Measurements from ENCODE around the gene RAB3D. TPM values are rescaled to one million over a fixed set of nuclear protein-coding genes. Genes with fewer than 3 reads are reported as not detected.
"Not testable (repeated sequence)": the region's sequence is repeated elsewhere in the genome, so short reads cannot be mapped to it uniquely, and the experiment has no call there.

The RAB3D gene
- total RNA-seq, 3 donors from 2014 or later: 17.9 to 23.7 (median 22.6) TPM

DNA sequence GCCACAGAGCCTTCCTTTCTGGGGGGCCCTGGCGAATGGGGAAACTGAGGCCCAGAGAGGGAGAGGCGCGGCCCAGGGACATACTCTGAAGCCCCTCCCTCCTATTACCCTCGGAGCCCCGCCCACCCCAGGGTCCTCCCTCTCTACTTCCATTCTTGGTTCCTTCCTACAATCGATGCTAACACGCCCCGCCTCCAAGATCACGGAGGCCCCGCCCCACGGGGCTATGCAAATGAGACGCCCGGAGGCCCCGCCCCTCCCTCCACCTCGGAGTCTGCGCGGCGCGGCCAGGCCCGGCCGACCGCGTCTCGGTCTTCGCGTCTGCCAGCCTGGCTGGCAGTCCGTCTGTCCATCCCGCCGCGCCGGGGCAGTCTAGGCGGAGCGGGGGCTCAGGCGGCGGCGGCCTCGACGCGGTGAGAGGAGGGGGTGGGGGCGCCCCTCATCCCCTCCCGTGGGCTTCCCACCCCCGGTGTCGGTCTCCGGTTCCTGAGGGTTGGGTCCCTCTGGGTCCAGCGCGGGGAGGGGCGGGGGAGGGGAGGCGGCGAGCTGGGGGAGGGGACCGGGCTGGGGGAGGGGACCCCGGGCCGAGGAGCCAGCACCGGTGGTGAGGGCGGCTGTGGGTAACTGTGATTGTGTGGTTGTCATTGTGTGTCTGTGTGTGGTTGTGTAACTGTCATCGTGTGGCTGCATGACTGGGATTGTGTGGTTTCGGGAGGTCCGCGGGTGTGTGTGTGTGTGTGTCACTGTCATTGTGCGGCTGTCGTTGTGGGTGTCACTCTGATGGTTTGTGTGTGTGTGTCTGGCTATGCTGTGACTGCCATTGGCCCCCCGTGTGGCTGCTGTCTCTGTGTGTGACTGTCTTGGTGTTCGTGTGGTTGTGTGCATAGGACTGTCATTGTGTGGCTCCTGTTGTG lies 16.0 kb upstream of the RAB3D start, which contains the start of gene PLPPR2:
Gene PLPPR2, plus strand, starts transcription at position 273 of the 914 bp plus-strand sequence. CDS start 2,242 bp downstream, outside the sequence.
- no peaks in the 10 kb centered on the region for H3K27me3 ChIP-seq
- H3K36me3 ChIP-seq: no peaks in the 10 kb centered on the region
- TF ChIP-seq, protein P1, sequence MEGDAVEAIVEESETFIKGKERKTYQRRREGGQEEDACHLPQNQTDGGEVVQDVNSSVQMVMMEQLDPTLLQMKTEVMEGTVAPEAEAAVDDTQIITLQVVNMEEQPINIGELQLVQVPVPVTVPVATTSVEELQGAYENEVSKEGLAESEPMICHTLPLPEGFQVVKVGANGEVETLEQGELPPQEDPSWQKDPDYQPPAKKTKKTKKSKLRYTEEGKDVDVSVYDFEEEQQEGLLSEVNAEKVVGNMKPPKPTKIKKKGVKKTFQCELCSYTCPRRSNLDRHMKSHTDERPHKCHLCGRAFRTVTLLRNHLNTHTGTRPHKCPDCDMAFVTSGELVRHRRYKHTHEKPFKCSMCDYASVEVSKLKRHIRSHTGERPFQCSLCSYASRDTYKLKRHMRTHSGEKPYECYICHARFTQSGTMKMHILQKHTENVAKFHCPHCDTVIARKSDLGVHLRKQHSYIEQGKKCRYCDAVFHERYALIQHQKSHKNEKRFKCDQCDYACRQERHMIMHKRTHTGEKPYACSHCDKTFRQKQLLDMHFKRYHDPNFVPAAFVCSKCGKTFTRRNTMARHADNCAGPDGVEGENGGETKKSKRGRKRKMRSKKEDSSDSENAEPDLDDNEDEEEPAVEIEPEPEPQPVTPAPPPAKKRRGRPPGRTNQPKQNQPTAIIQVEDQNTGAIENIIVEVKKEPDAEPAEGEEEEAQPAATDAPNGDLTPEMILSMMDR (IDR thresholded peaks at IDR 0.05): no peak
- peak in 2 of 3 donors; percentile 53 to 74 for TF ChIP-seq POLR2AphosphoS5 (IDR thresholded peaks at IDR 0.05)
- H3K27ac ChIP-seq: peak within 1 kb of the TSS; percentile 76 to 89
- peaks cover 0 to 7% of the 10 kb centered on the region in 2 donors for H3K4me1 ChIP-seq
- no peaks in the 10 kb centered on the region for H3K9me3 ChIP-seq
- intact Hi-C loops (cut with DNase I; ENCODE audit: low total_unique reads): no loop called here
- peak; percentile 88 to 93 for DNase-seq (ENCODE audit: low spot score in 2 of 2)
- H3K4me3 ChIP-seq: peak within 1 kb of the TSS; percentile 76 to 78 (median 77)

DNA sequence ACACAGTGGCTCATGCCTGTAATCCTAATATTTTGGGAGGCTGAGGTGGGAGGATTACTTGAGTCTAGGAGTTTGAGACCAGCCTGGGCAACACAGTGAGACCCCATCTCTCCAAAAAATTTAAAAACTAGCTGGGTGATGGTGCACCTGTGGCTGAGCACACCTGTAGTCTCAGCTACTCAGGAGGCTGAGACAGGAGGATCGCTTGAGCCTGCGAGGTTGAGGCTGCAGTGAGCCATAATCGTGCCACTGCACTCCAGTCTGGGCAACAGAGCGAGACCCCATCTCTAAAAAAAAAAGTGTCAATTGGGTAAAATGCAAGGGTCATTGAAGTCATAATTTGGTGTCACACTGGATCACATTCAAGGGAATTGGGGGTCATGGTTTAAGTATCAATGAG lies 14.6 kb upstream of the RAB3D start:
- intact Hi-C loops (cut with DNase I; ENCODE audit: low total_unique reads); DNase-seq (ENCODE audit: low spot score in 2 of 2): not testable (repeated sequence)

DNA sequence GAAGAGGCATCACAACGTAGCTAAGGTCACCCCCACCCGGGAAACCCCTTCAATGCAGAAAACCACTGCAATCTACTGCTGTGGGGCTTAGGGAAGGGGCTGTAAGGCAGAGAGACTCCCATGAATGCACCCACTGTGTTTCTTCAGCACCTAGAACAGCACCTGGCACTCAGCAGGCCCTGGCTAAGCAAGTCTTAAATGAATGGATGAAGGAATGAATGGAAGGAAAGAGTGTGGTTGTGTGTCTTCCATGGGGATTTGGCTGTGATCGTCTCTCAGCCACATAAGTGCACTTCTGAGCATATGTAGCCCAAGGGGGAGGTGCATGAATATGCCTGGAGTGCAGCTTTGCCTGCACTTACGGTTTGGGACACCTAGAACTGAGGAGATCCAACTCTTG lies 9.7 kb upstream of the RAB3D start:
- H3K4me1 ChIP-seq: peaks cover 0 to 12% of the 10 kb centered on the region in 2 donors
- H3K9me3 ChIP-seq: no peaks in the 10 kb centered on the region
- intact Hi-C loops (cut with DNase I; ENCODE audit: low total_unique reads): no loop called here
- no peaks in the 10 kb centered on the region for H3K27me3 ChIP-seq
- no peak for DNase-seq (ENCODE audit: low spot score in 2 of 2)
- no peaks in the 10 kb centered on the region for H3K36me3 ChIP-seq
- TF ChIP-seq POLR2AphosphoS5 (IDR thresholded peaks at IDR 0.05): no peak
- H3K4me3 ChIP-seq: no peak overlapping the region
- no peak overlapping the region for H3K27ac ChIP-seq

More for the DNA sequence above, 14.6 kb upstream of the RAB3D start:
- H3K4me1 ChIP-seq, H3K4me3 ChIP-seq, H3K27ac ChIP-seq, H3K27me3 ChIP-seq, H3K9me3 ChIP-seq, H3K36me3 ChIP-seq: not testable (repeated sequence)

- peaks cover 0 to 13% of the 10 kb centered on the region in 2 donors for H3K4me1 ChIP-seq
- no peaks in the 10 kb centered on the region for H3K9me3 ChIP-seq
- intact Hi-C loops (cut with DNase I; ENCODE audit: low total_unique reads): no loop called here
- DNase-seq (ENCODE audit: low spot score in 2 of 2): no peak
- H3K27ac ChIP-seq: peak overlapping the region in 1 of 2 donors; percentile 94
- no peak overlapping the region for H3K4me3 ChIP-seq
- H3K36me3 ChIP-seq: no peaks in the 10 kb centered on the region
- no peak for TF ChIP-seq POLR2A (IDR thresholded peaks at IDR 0.05)
- no peak for TF ChIP-seq POLR2AphosphoS5 (IDR thresholded peaks at IDR 0.05)
- TF ChIP-seq, protein P1 (IDR thresholded peaks at IDR 0.05): no peak
- H3K27me3 ChIP-seq: no peaks in the 10 kb centered on the region
Measured at GRCh38 chr19:11347546-11348039, 8.1 kb upstream of the RAB3D start.

GRCh38 chr19:11346104-11346940 lies 6.9 kb upstream of the RAB3D start, which contains the start of the genes CCDC159 and TMEM205:
Gene CCDC159, plus strand, starts transcription at chr19:11346519. Its CDS starts 88 bp downstream, at chr19:11346607.
Gene TMEM205, minus strand, starts transcription at chr19:11346268. Its CDS starts 649 bp downstream, at chr19:11345619.
- intact Hi-C loops (cut with DNase I; ENCODE audit: low total_unique reads): no loop called here
- peak; percentile 99 for DNase-seq (ENCODE audit: low spot score in 2 of 2)
- TF ChIP-seq POLR2A (IDR thresholded peaks at IDR 0.05) (peak; percentile 74), POLR2AphosphoS5 (IDR thresholded peaks at IDR 0.05) (peak; percentile 72 to 84 (median 79))
- TF ChIP-seq, protein P1 (IDR thresholded peaks at IDR 0.05): no peak
- H3K27ac ChIP-seq: peak within 1 kb of the TSS; percentile 92 to 94
- peaks cover 0 to 13% of the 10 kb centered on the region in 2 donors for H3K4me1 ChIP-seq
- H3K27me3 ChIP-seq: no peaks in the 10 kb centered on the region
- peak within 1 kb of the TSS; percentile 60 to 93 (median 73) for H3K4me3 ChIP-seq
- H3K36me3 ChIP-seq: no peaks in the 10 kb centered on the region
- no peaks in the 10 kb centered on the region for H3K9me3 ChIP-seq
